DMS114 treated with DMSO at 0.1 percent for 48 hours (cell line): Measurements from ENCODE around the gene DDX52.

Experiments used
- DNase-seq: peaks from one replicate; lab custom pipeline; 2025; ENCODE audit not compliant: unreplicated experiment; lab: John Stamatoyannopoulos, UW

Gene DDX52

GRCh38 chr17:37598145-37598544, 45.1 kb downstream of the DDX52 start:
- no peak for DNase-seq

- DNase-seq, result no peak
These were observed 51.0 kb downstream of the DDX52 start for GRCh38 chr17:37592291-37592690.

GRCh38 chr17:37585066-37585465, 58.2 kb downstream of the DDX52 start:
- no peak for DNase-seq

- no peak for DNase-seq
These were observed 67.0 kb downstream of the DDX52 start for GRCh38 chr17:37576281-37576680.

- DNase-seq, result no peak
These were observed 68.8 kb downstream of the DDX52 start for GRCh38 chr17:37574427-37574826.

- DNase-seq, result no peak
These were observed 71.6 kb downstream of the DDX52 start for GRCh38 chr17:37571674-37572073.

- DNase-seq, result no peak
These were observed 72.6 kb downstream of the DDX52 start for GRCh38 chr17:37570527-37571093.

- no peak for DNase-seq
These were observed 74.7 kb downstream of the DDX52 start for GRCh38 chr17:37568350-37569053.

- DNase-seq, result no peak
These were observed 75.7 kb downstream of the DDX52 start for GRCh38 chr17:37567538-37567937.

- no peak for DNase-seq
These were observed 76.1 kb downstream of the DDX52 start for GRCh38 chr17:37567137-37567536.

- DNase-seq, result no peak
These were observed 79.0 kb downstream of the DDX52 start for GRCh38 chr17:37564252-37564651.

- no peak for DNase-seq
These were observed 81.1 kb downstream of the DDX52 start for GRCh38 chr17:37562016-37562745.
